Measurements from ENCODE around the gene STPG2. TPM values are rescaled to one million over a fixed set of nuclear protein-coding genes. Genes with fewer than 3 reads are reported as not detected.

Gene STPG2
- polyA plus RNA-seq, 1 experiment: not detected

DNA sequence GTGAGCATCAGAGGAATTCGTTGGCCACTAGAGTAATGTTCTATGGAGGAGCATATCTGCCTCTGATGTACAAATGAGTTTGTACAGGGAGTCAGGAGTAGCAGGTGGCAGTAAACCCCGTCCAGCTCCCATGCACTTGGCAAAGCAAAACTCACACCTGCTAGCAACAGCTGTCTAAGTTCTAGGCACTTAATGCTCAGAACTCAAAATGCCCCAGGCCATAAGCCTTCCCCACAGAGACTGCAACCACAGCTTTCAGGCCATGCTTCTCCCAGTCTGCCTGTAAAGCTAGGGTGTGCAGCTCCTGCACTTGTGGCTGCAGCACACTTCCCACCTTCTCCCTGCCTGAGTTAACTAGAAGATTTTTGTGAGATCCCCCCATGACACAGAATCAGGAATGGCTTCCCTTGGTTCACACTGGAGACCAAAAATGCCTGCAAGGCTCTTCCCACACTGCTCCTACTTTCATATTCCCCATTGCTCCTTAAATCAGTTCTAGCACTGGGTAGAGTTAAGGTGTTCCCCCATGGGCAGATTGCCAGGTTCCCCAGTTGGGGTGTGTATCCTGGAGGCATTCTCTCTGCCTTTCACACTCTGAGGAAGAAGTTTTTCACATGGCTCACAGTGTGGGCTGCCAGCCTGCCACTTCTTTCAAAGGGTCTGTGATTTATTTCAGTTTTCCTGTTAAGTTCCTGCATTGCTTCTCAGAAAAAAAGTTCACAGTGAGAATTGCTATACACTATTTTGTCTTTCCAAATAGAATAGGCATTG is 189.9 kb downstream of the STPG2 start:
- no peaks in the 10 kb centered on the region for H3K36me3 ChIP-seq (ENCODE audit: control insufficient read depth, insufficient read depth, low read length)
- no peak for DNase-seq (ENCODE audit: low read depth)
- ChIA-PET CTCF (no interaction called here), POLR2A (no interaction called here)
- no peak for TF ChIP-seq CTCF (IDR thresholded peaks at IDR 0.05; ENCODE audit: insufficient read depth, low read depth, low read length)
- no peaks in the 10 kb centered on the region for H3K27me3 ChIP-seq (ENCODE audit: control insufficient read depth, insufficient read depth, low read length)
- H3K4me3 ChIP-seq (ENCODE audit: low read depth, low read length): no peak overlapping the region

DNA sequence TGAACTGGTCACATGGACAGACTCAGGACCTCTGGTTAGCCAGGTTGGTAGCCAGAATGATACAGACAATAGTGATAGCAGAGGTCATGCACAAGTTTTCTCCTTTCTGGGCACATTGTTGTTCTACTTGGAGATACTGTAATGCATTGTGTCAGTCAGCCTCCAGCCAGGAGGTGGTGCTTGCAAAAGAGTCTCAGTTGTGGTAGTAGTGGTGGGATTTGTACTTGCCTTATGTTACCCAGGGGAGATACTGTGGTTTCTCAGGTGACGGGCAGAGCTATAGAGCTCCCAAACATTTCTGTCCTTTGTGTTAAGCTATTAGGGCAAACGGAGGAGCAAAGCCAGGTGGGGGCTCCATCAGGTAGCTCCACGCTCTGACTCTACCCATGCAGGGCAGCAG is 190.5 kb downstream of the STPG2 start:
- Histone ChIP-seq H3K36me3 (ENCODE audit: control insufficient read depth, insufficient read depth, low read length) (no peaks in the 10 kb centered on the region), H3K4me3 (ENCODE audit: low read depth, low read length) (no peak overlapping the region), H3K27me3 (ENCODE audit: control insufficient read depth, insufficient read depth, low read length) (no peaks in the 10 kb centered on the region)
- no peak for DNase-seq (ENCODE audit: low read depth)
- TF ChIP-seq CTCF (IDR thresholded peaks at IDR 0.05; ENCODE audit: insufficient read depth, low read depth, low read length): no peak
- ChIA-PET CTCF (no interaction called here), POLR2A (no interaction called here)

GRCh38 chr4:97950836-97951235 is 192.4 kb downstream of the STPG2 start:
- Histone ChIP-seq H3K36me3 (ENCODE audit: control insufficient read depth, insufficient read depth, low read length) (no peaks in the 10 kb centered on the region), H3K27me3 (ENCODE audit: control insufficient read depth, insufficient read depth, low read length) (no peaks in the 10 kb centered on the region), H3K4me3 (ENCODE audit: low read depth, low read length) (no peak overlapping the region)
- ChIA-PET CTCF (no interaction called here), POLR2A (no interaction called here)
- TF ChIP-seq CTCF (IDR thresholded peaks at IDR 0.05; ENCODE audit: insufficient read depth, low read depth, low read length): no peak
- no peak for DNase-seq (ENCODE audit: low read depth)

GRCh38 chr4:97942951-97943350 is 200.3 kb downstream of the STPG2 start:
- H3K27me3 ChIP-seq (ENCODE audit: control insufficient read depth, insufficient read depth, low read length): no peaks in the 10 kb centered on the region
- H3K4me3 ChIP-seq (ENCODE audit: low read depth, low read length): no peak overlapping the region
- TF ChIP-seq CTCF (IDR thresholded peaks at IDR 0.05; ENCODE audit: insufficient read depth, low read depth, low read length): no peak
- POLR2A ChIA-PET: no interaction called here
- no peak for DNase-seq (ENCODE audit: low read depth)
- no peaks in the 10 kb centered on the region for H3K36me3 ChIP-seq (ENCODE audit: control insufficient read depth, insufficient read depth, low read length)
- CTCF ChIA-PET: no interaction called here

DNA sequence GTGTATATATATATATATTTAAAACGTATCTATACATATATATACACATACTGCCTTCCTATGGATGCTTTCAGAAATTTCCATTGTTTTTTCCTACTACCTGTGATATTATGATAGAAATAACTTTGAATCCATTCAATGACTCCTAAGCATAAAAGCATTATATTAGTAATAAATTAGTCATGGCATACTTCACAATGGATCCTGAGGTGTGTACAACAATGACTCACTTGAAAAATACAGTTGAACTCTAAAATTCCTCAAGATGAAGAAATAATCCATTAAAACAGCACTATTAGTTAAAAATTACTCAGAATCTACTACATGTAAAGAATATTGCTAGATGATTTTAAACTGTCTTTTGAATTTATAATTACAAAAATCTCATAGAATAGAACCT is 201.1 kb downstream of the STPG2 start:
- ChIA-PET POLR2A (no interaction called here), CTCF (no interaction called here)
- H3K36me3 ChIP-seq (ENCODE audit: control insufficient read depth, insufficient read depth, low read length): no peaks in the 10 kb centered on the region
- TF ChIP-seq CTCF (IDR thresholded peaks at IDR 0.05; ENCODE audit: insufficient read depth, low read depth, low read length): no peak
- H3K4me3 ChIP-seq (ENCODE audit: low read depth, low read length): no peak overlapping the region
- no peak for DNase-seq (ENCODE audit: low read depth)
- no peaks in the 10 kb centered on the region for H3K27me3 ChIP-seq (ENCODE audit: control insufficient read depth, insufficient read depth, low read length)
